GM12878 (cell line): ENCODE results near the gene MYBPHL. TPM values are rescaled to one million over a fixed set of nuclear protein-coding genes. Genes with fewer than 3 reads are reported as not detected.

Experiments used
- ATAC-seq: fragments of 200-7000 bp; cut with Tn5 transposase; 3 replicates; pipeline ENCODE4 v1.9.1; 2020; ENCODE audit warnings: mild to moderate bottlenecking, moderate library complexity
- BruUV-seq: library from RNA; stranded (reverse); fragments of 400-500 nt; replicated peaks from 2 replicates; lab custom pipeline; 2021; lab: Mats Ljungman, UMichigan
- CTCF ChIA-PET: fragments of 300-600 bp; sonication (Branson Sonifier 250); formaldehyde crosslinking; extraction: SDS; loops from one replicate; lab custom pipeline; 2021; ENCODE audit warnings: inconsistent platforms; lab: Yijun Ruan, JAX
- POLR2A ChIA-PET: fragments of 350-600 bp; formaldehyde crosslinking; extraction: SDS; loops from one replicate; lab custom pipeline; 2021; ENCODE audit warnings: inconsistent platforms; lab: Charles Lee
- RAD21 ChIA-PET: fragments of 300-600 bp; sonication (Branson Sonifier 250); formaldehyde crosslinking; loops from one replicate; lab custom pipeline; 2023; ENCODE audit warnings: antibody characterized with exemption; ENCODE audit not compliant: unreplicated experiment; lab: Charles Lee
- SMC1A ChIA-PET: fragments of 300-600 bp; sonication (Branson Sonifier 250); formaldehyde crosslinking; loops from one replicate; lab custom pipeline; 2023; ENCODE audit not compliant: unreplicated experiment, uncharacterized antibody; lab: Charles Lee
- DNase-seq: peaks from one replicate; pipeline ENCODE4 v3.0.0-alpha.2; 2011; ENCODE audit warnings: low read depth, low spot score
- FAIRE-seq: peaks from 3 replicates; lab custom pipeline; 2011; peaks lifted over from hg19 to GRCh38; lab: Jason Lieb, UNC
- H2AFZ ChIP-seq: 2 replicates; pipeline ENCODE4 v1.6.0; 2011; ENCODE audit warnings: low read depth, low read length, control low read depth; ENCODE audit not compliant: control insufficient read depth
- H3K27ac ChIP-seq: 2 replicates; pipeline ENCODE4 v1.5.1; 2011; ENCODE audit warnings: control low read depth; ENCODE audit not compliant: control insufficient read depth, insufficient read depth
- H3K27me3 ChIP-seq, 2 experiments: replicated peaks in 1 of 2; 2 replicates each; pipeline versions ENCODE4 v1.6.0 to v1.6.1; 2011; ENCODE audit warnings: low read length in 1 of 2; ENCODE audit not compliant: control insufficient read depth in 2 of 2, insufficient read depth in 2 of 2
- H3K36me3 ChIP-seq, 2 experiments: 2 replicates each; pipeline ENCODE4 v1.5.1; 2011; ENCODE audit warnings: low read length in 1 of 2; ENCODE audit not compliant: control insufficient read depth in 2 of 2, insufficient read depth in 2 of 2
- H3K4me1 ChIP-seq: 2 replicates; pipeline ENCODE4 v1.6.1; 2011; ENCODE audit warnings: mild to moderate bottlenecking, low read length, moderate library complexity, mixed read lengths; ENCODE audit not compliant: control insufficient read depth, insufficient read depth
- H3K4me2 ChIP-seq: 2 replicates; pipeline ENCODE4 v1.6.0; 2011; ENCODE audit warnings: control low read depth; ENCODE audit not compliant: control insufficient read depth, insufficient read depth
- H3K4me3 ChIP-seq: fragments of 200-600 bp; sonication (generic); 2 replicates; pipeline ENCODE4 v1.5.1; 2016
- H3K79me2 ChIP-seq: 2 replicates; pipeline ENCODE4 v1.6.0; 2011; ENCODE audit warnings: low read length; ENCODE audit not compliant: control insufficient read depth, insufficient read depth
- H3K9ac ChIP-seq: 2 replicates; pipeline ENCODE4 v1.8.0; 2011; ENCODE audit warnings: low read length, control low read depth, mixed read lengths; ENCODE audit not compliant: control insufficient read depth, insufficient read depth
- H3K9me3 ChIP-seq: replicated peaks from 3 replicates; pipeline ENCODE4 v1.5.1; 2011; ENCODE audit warnings: mild to moderate bottlenecking, low read length; ENCODE audit not compliant: control insufficient read depth, insufficient read depth
- H4K20me1 ChIP-seq: 2 replicates; pipeline ENCODE4 v1.6.0; 2011; ENCODE audit not compliant: control insufficient read depth, insufficient read depth
- BMI1 ChIP-seq: fragments of 450-650 bp; IDR thresholded peaks from 2 replicates; pipeline ENCODE4 v1.6.1; 2016; ENCODE audit warnings: mild to moderate bottlenecking, moderate library complexity, borderline replicate concordance
- EED ChIP-seq: sonication (generic); IDR thresholded peaks from 2 replicates; pipeline ENCODE4 v1.6.1; 2016; ENCODE audit warnings: antibody characterized with exemption, low read depth
- ESRRA ChIP-seq: IDR thresholded peaks from 2 replicates; pipeline ENCODE4 v1.6.1; 2012; ENCODE audit warnings: mild to moderate bottlenecking, low read length, improper control_type of control experiment
- JUND ChIP-seq: IDR thresholded peaks from 2 replicates; pipeline ENCODE4 v1.6.1; 2012; ENCODE audit warnings: low read depth, mild to moderate bottlenecking, low read length, improper control_type of control experiment, moderate library complexity
- KAT2A ChIP-seq: conservative IDR thresholded peaks from 2 replicates; pipeline ENCODE4 v1.6.1; 2011; ENCODE audit warnings: low read depth, low read length; ENCODE audit not compliant: control insufficient read depth
- KLF5 ChIP-seq: fragments of 450-650 bp; IDR thresholded peaks from 2 replicates; pipeline ENCODE4 v1.6.1; 2014; ENCODE audit warnings: mild to moderate bottlenecking; ENCODE audit not compliant: partially characterized antibody
- LARP7 ChIP-seq: fragments of 450-650 bp; IDR thresholded peaks from 2 replicates; pipeline ENCODE4 v1.6.1; 2017; ENCODE audit warnings: mild to moderate bottlenecking
- NR2C1 ChIP-seq: fragments of 450-650 bp; IDR thresholded peaks from 2 replicates; pipeline ENCODE4 v1.6.1; 2017; ENCODE audit warnings: antibody characterized with exemption, mild to moderate bottlenecking, moderate library complexity
- PAX8 ChIP-seq: fragments of 450-650 bp; IDR thresholded peaks from 2 replicates; pipeline ENCODE4 v1.6.1; 2017; ENCODE audit warnings: mild to moderate bottlenecking, moderate library complexity
- POLR2AphosphoS5 ChIP-seq: IDR thresholded peaks from 2 replicates; pipeline ENCODE4 v1.6.1; 2011; ENCODE audit warnings: mild to moderate bottlenecking, low read length, inconsistent platforms
- RBBP5 ChIP-seq: fragments of 200-600 bp; sonication (generic); conservative IDR thresholded peaks from 2 replicates; pipeline ENCODE4 v1.6.1; 2016
- SIN3A ChIP-seq: IDR thresholded peaks from 2 replicates; pipeline ENCODE4 v1.6.1; 2012; ENCODE audit warnings: low read depth, low read length, improper control_type of control experiment
- TAF1 ChIP-seq: IDR thresholded peaks from 2 replicates; pipeline ENCODE4 v1.6.1; 2011; ENCODE audit warnings: mild to moderate bottlenecking, low read depth, low read length, borderline replicate concordance
- ZBTB11 ChIP-seq: fragments of 450-650 bp; formaldehyde crosslinking; IDR thresholded peaks from 2 replicates; pipeline ENCODE4 v1.5.0; 2022; ENCODE audit warnings: mild to moderate bottlenecking, missing genetic modification characterization
- ZNF217 ChIP-seq: fragments of 450-650 bp; IDR thresholded peaks from 2 replicates; pipeline ENCODE4 v1.6.1; 2017; ENCODE audit warnings: antibody characterized with exemption, mild to moderate bottlenecking
- ZNF24 ChIP-seq: fragments of 450-650 bp; IDR thresholded peaks from 2 replicates; pipeline ENCODE4 v1.6.1; 2017; ENCODE audit warnings: antibody characterized with exemption, mild to moderate bottlenecking
- WGBS: methylation state at CpG from one replicate; pipeline ENCODE4 v1.1.6; 2016; ENCODE audit warnings: low lambda C conversion rate; ENCODE audit not compliant: insufficient replicate concordance, insufficient coverage; ENCODE audit errors: missing lambda C conversion rate; 5-methylcytosine and 5-hydroxymethylcytosine counted together
- in situ Hi-C: fragments of 300-500 bp; cut with MboI; formaldehyde crosslinking; loops from 9 replicates; pipeline ENCODE4 v1.14.3; 2018; ENCODE audit warnings: mixed read lengths
- intact Hi-C: fragments of 100-400 bp; cut with micrococcal nuclease; formaldehyde crosslinking; loops from one replicate; pipeline ENCODE4 v1.14.2; 2022; ENCODE audit not compliant: unreplicated experiment
- polyA plus RNA-seq, 11 experiments: library from polyadenylated mRNA; depleted of rRNA in 4 of 11; unstranded in 6 of 11; stranded (reverse) in 5 of 11; fragments of >200 nt; fragmentation: Nextera tagmentation in 4 of 11; fragmentation: Illumina TruSeq in 1 of 11; extraction: Ambion mirVana in 4 of 11; extraction: Trizol in 1 of 11; gene quantifications; 1 replicate in 1 of 11; 2 replicates in 10 of 11; pipeline versions ENCODE4 v1.2.1 to v1.2.3, GENCODE V29; 2011 to 2016; ENCODE audit warnings: inconsistent platforms in 2 of 11, missing spikeins in 2 of 11, low read depth in 1 of 11
- total RNA-seq, 4 experiments: library from RNA; depleted of rRNA in 3 of 4; stranded (reverse); fragments of >200 nt in 3 of 4; fragmentation: Illumina TruSeq in 1 of 4; extraction: Trizol in 1 of 4; gene quantifications; 2 replicates each; pipeline versions ENCODE4 v1.2.1 to v1.2.3, GENCODE V29; 2013 to 2021

Gene MYBPHL
- total and polyA plus RNA-seq, 10 of the 15 experiments (the other 5 are each of a cell fraction or from before 2014, with no cell fraction given) = 0.16 to 0.75 (median 0.54) TPM; not detected in 7

DNA sequence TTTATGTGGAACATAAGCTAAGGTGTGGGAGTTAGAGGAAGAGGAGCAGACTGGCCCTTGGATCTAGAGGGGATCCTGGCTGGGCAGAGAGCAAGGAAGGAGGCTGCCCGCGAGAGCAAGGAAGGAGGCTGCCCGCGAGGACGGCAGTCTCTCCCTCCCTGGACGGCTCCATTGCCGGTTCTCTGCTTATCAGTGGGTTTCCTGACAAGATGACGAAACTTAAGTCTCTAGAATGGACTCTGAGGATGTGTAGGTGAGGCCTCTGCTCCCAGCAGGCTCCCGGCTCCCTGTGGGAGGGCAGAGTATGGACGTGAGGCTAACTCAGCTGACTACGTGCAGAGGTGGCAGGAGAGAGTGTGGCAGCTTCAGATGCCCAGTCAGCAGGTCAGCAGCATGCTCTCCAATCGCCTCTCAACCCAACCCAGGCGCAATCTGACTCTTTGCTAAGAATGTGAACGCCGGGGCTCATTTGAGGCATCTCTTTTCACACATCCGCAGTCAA, 6.1 kb downstream of the MYBPHL start:
- H3K9ac ChIP-seq = no peak overlapping the region
- ChIA-PET CTCF (no interaction called here), RAD21 (no interaction called here), SMC1A (no interaction called here), POLR2A (no interaction called here)
- 57% methylated on average over 16 of the region's 16 CpGs for WGBS
- no peaks in the 10 kb centered on the region for H4K20me1 ChIP-seq
- H3K4me2 ChIP-seq = no peak overlapping the region
- DNase-seq (no peak), ATAC-seq (no peak), FAIRE-seq (no peak)
- no peaks in the 10 kb centered on the region for H3K36me3 ChIP-seq
- intact Hi-C loops (no loop called here), in situ Hi-C loops (no loop called here)
- no peaks in the 10 kb centered on the region for H3K4me1 ChIP-seq
- BruUV-seq = no TSS peak
- no peak for TF ChIP-seq KAT2A
- TF ChIP-seq BMI1 = no peak
- no peak for TF ChIP-seq NR2C1
- TF ChIP-seq ZNF217 = no peak
- H3K9me3 ChIP-seq = no peaks in the 10 kb centered on the region
- peaks cover 0 to 2% of the 10 kb centered on the region in 2 experiments; a peak in 3 of 4 replicates for H3K27me3 ChIP-seq
- no peak overlapping the region for H3K27ac ChIP-seq
- no peak overlapping the region for H2AFZ ChIP-seq
- no peaks in the 10 kb centered on the region for H3K79me2 ChIP-seq
- no peak overlapping the region for H3K4me3 ChIP-seq

GRCh38 chr1:109299558-109300343, 7.1 kb downstream of the MYBPHL start:
- H3K4me1 ChIP-seq = peaks cover 3% of the 10 kb centered on the region; the same call in 1 of the 2 replicates
- CTCF ChIA-PET = no interaction called here
- WGBS = 60% methylated on average over 20 of the region's 20 CpGs
- no TSS peak for BruUV-seq
- SMC1A ChIA-PET = no interaction called here
- no peak overlapping the region for H3K9ac ChIP-seq
- FAIRE-seq (no peak), DNase-seq (no peak), ATAC-seq (no peak)
- H4K20me1 ChIP-seq = no peaks in the 10 kb centered on the region
- POLR2A ChIA-PET = no interaction called here
- intact Hi-C loops = no loop called here
- H3K4me3 ChIP-seq = no peak overlapping the region
- RAD21 ChIA-PET = no interaction called here
- in situ Hi-C loops = no loop called here
- no peaks in the 10 kb centered on the region for H3K36me3 ChIP-seq
- peaks cover 0 to 2% of the 10 kb centered on the region in 2 experiments for H3K27me3 ChIP-seq
- no peak overlapping the region for H2AFZ ChIP-seq
- H3K9me3 ChIP-seq = no peaks in the 10 kb centered on the region
- H3K79me2 ChIP-seq = no peaks in the 10 kb centered on the region
- no peak overlapping the region for H3K27ac ChIP-seq
- no peak overlapping the region for H3K4me2 ChIP-seq
- TF ChIP-seq ZNF24 (no peak), TAF1 (no peak), EED (no peak), ZBTB11 (no peak), JUND (no peak), PAX8 (no peak), SIN3A (no peak), LARP7 (no peak), POLR2AphosphoS5 (no peak), KLF5 (no peak), RBBP5 (no peak), ESRRA (no peak)
